Upper lobe of left lung (tissue), 6 donors: ENCODE data around the gene ENOPH1. TPM values are rescaled to one million over a fixed set of nuclear protein-coding genes. Genes with fewer than 3 reads are reported as not detected.

Experiments
- ATAC-seq, 2 donors: fragments of 200-7000 bp; cut with Tn5 transposase; one replicate each; pipeline ENCODE4 v1.9.1; 2022; ENCODE audit warnings: mild to moderate bottlenecking in 2 of 2, moderate library complexity in 2 of 2; ENCODE audit not compliant: low FRiP score in 2 of 2
- DNase-seq, 2 donors: peaks; one replicate each; pipeline ENCODE4 v3.0.0-alpha.2; 2019 to 2020
- H3K27ac ChIP-seq, 4 donors: fragments of 200-600 bp; sonication (generic); one replicate each; pipeline ENCODE4 v1.5.1; 2016 to 2019
- H3K27me3 ChIP-seq, 4 donors: fragments of 200-600 bp; sonication (generic); one replicate each; pipeline ENCODE4 v1.5.1; 2017 to 2019
- H3K36me3 ChIP-seq, 4 donors: fragments of 200-600 bp; sonication (generic); one replicate each; pipeline ENCODE4 v1.5.1; 2016 to 2019
- H3K4me1 ChIP-seq, 4 donors: fragments of 200-600 bp; sonication (generic); one replicate each; pipeline ENCODE4 v1.5.1; 2018 to 2019
- H3K4me3 ChIP-seq, 4 donors: fragments of 200-600 bp; sonication (generic); one replicate each; pipeline ENCODE4 v1.5.1; 2017 to 2019; ENCODE audit warnings: mild to moderate bottlenecking in 2 of 4, moderate library complexity in 1 of 4
- H3K9me3 ChIP-seq, 4 donors: fragments of 200-600 bp; sonication (generic); one replicate each; pipeline ENCODE4 v1.5.1; 2018 to 2019
- EP300 ChIP-seq, 4 donors: sonication (generic); formaldehyde crosslinking; IDR thresholded peaks; one replicate each; pipeline ENCODE4 v1.5.1; 2017; ENCODE audit warnings: antibody characterized with exemption in 4 of 4, control low read depth in 2 of 4
- POLR2A ChIP-seq, 4 donors: fragments of 450-650 bp; IDR thresholded peaks; one replicate each; pipeline ENCODE4 v1.5.1; 2016 to 2017; ENCODE audit warnings: antibody characterized with exemption in 4 of 4, mild to moderate bottlenecking in 2 of 4
- POLR2AphosphoS5 ChIP-seq, 2 donors: sonication (generic); formaldehyde crosslinking; IDR thresholded peaks; one replicate each; pipeline ENCODE4 v1.5.1; 2017; ENCODE audit warnings: antibody characterized with exemption in 2 of 2
- WGBS, 2 donors: methylation state at CpG; one replicate each; pipeline ENCODE4 v1.1.5; 2017 to 2018; 5-methylcytosine and 5-hydroxymethylcytosine counted together
- total RNA-seq, 6 donors: library from RNA; depleted of rRNA in 4 of 6; stranded (reverse); fragments of >200 nt in 4 of 6; gene quantifications; one replicate each; pipeline versions ENCODE4 v1.1.0 to v1.2.1, GENCODE V29; 2016 to 2021
- TF ChIP-seq, protein P1 (sequence below), 6 experiments: fragments of 450-650 bp in 4 of 6; fragments of 200-600 bp in 2 of 6; sonication (generic) in 2 of 6; IDR thresholded peaks; one replicate each; pipeline ENCODE4 v1.5.1; 2016 to 2019; ENCODE audit warnings: antibody characterized with exemption in 6 of 6
- donor health status: DM: no; HTN: no; CAD: no; lungs with moderate emphysema.
- donor health status: DM: no; HTN: yes; CAD: no; lungs with severe emphysema.

Gene ENOPH1
- total RNA-seq, 6 donors from 2014 or later = 8.4 to 29.9 (median 25.8) TPM

DNA sequence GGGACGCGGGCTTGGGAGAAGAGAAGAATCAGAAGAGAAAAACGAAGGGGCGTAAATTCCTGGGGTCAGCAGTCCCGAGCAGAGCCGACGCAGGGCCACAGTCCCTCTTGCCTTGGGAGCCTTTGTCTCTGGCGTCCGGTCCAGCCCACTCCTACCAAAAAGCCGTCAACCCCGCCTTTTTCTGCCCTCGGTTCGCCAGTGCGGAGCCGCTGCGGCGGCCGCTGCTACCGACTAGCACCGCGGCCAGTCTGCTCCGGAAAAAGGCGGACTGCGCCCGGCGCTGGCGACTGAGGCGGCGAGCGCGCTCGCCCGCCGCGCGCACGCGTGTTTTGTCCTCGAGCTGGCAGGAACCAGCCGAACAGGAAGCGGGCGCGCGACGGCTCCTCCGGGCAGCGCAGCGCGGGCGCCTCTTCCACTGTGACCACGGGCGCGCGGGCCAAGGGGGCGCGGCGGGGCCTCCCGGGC, 630 bp upstream of the ENOPH1 start:
- Histone ChIP-seq H3K36me3 (peaks cover 10 to 26% (median 16%) of the 10 kb centered on the region in 4 donors), H3K9me3 (no peaks in the 10 kb centered on the region), H3K4me3 (peak overlapping the region; percentile 82 to 91 (median 88)), H3K27me3 (no peaks in the 10 kb centered on the region), H3K4me1 (peaks cover 33 to 47% (median 37%) of the 10 kb centered on the region in 4 donors), H3K27ac (peak overlapping the region; percentile 96 to 99 (median 96))
- ATAC-seq (peak; percentile 2 to 28), DNase-seq (peak in 1 of 2 donors; percentile 95)
- TF ChIP-seq EP300 (IDR thresholded peaks at IDR 0.05) = no peak
- TF ChIP-seq POLR2AphosphoS5 (IDR thresholded peaks at IDR 0.05) = no peak
- TF ChIP-seq POLR2A (IDR thresholded peaks at IDR 0.05) = peak in 1 of 4 donors; percentile 48
- TF ChIP-seq, protein P1, sequence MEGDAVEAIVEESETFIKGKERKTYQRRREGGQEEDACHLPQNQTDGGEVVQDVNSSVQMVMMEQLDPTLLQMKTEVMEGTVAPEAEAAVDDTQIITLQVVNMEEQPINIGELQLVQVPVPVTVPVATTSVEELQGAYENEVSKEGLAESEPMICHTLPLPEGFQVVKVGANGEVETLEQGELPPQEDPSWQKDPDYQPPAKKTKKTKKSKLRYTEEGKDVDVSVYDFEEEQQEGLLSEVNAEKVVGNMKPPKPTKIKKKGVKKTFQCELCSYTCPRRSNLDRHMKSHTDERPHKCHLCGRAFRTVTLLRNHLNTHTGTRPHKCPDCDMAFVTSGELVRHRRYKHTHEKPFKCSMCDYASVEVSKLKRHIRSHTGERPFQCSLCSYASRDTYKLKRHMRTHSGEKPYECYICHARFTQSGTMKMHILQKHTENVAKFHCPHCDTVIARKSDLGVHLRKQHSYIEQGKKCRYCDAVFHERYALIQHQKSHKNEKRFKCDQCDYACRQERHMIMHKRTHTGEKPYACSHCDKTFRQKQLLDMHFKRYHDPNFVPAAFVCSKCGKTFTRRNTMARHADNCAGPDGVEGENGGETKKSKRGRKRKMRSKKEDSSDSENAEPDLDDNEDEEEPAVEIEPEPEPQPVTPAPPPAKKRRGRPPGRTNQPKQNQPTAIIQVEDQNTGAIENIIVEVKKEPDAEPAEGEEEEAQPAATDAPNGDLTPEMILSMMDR (IDR thresholded peaks at IDR 0.05) = peak in 1 of 6 experiments; percentile 25
- 0 to 1% methylated on average over 9 to 36 of the region's 58 CpGs for WGBS, 2 donors

DNA sequence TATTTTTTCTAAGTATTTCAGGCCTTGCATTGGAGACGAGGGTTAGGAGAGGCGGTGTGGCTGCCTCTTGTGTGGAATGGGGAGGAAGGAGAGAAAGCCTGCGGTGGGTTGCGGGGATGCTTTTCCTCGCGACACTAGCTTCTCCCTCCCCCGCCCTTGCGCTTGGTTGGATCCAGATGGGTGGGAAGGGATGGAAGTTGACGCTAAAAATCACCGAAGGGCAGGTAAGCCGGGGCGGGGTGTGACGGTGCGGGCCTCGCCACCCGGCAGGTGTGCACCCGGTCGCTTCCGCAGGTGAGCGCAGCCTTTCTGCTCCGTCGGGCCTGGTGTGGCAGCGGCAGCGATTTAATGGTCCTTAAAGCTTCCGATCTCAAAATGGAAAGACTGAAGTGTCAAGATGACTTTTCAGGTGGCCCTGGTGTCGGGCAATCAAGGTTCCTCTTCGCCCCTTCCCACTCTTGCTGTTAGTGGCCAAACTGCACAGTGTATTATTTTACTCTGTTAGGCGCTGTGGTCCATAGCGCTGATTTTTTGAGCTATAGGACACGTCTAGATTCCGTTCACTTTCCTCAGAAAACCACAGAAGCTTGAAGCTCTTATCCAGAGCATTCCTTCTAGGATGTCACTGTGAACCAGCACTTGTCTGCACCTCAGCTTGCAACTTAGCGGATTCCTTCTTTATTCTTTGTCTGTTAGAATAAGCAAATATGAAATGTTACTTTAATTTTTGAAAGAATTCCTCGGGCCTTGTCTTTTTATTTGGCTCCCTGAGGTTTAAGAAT, 765 bp downstream of the ENOPH1 start:
- no peaks in the 10 kb centered on the region for H3K9me3 ChIP-seq
- H3K36me3 ChIP-seq = peaks cover 0 to 12% (median 7%) of the 10 kb centered on the region in 4 donors
- peak; percentile 1 to 5 for ATAC-seq
- no peaks in the 10 kb centered on the region for H3K27me3 ChIP-seq
- H3K27ac ChIP-seq = peak overlapping the region; percentile 96 to 99 (median 96)
- H3K4me1 ChIP-seq = peaks cover 31 to 43% (median 36%) of the 10 kb centered on the region in 4 donors
- WGBS, 2 donors = 5 to 6% methylated on average over 22 to 33 of the region's 33 CpGs
- no peak for TF ChIP-seq POLR2AphosphoS5 (IDR thresholded peaks at IDR 0.05)
- TF ChIP-seq, protein P1 (IDR thresholded peaks at IDR 0.05) = peak in 1 of 6 experiments; percentile 2
- peak overlapping the region; percentile 82 to 91 (median 88) for H3K4me3 ChIP-seq
- peak; percentile 44 to 88 for DNase-seq

DNA sequence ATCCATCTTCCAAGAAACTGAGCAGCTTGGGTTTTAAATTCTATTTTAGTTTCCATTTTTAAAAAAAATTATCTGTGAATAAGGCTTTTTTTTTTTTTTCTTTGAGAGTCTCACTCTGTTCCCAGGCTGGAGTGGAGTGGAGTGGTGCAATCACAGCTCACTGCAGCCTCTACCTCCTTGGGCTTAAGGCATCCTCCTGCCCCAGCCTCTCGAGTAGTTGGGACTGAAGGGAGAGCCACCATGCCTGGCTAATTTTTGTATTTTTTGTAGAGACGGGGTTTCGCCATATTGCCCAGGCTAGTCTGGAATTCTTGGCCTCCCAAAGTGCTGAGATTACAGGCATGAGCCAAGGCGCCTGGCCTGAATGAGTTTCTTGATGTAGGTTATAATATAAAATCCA, 1.4 kb downstream of the ENOPH1 start:
- 92 to 94% methylated on average over 4 of the region's 4 CpGs for WGBS, 2 donors
- Histone ChIP-seq H3K4me1 (peaks cover 24 to 36% (median 29%) of the 10 kb centered on the region in 4 donors), H3K4me3 (peak overlapping the region in 1 of 4 donors; percentile 86), H3K27ac (no peak overlapping the region), H3K36me3 (peaks cover 0 to 5% (median 1%) of the 10 kb centered on the region in 4 donors), H3K9me3 (no peaks in the 10 kb centered on the region), H3K27me3 (no peaks in the 10 kb centered on the region)
- ATAC-seq (no peak), DNase-seq (no peak)
- TF ChIP-seq, protein P1 (IDR thresholded peaks at IDR 0.05) = no peak
- no peak for TF ChIP-seq POLR2AphosphoS5 (IDR thresholded peaks at IDR 0.05)
- TF ChIP-seq EP300 (IDR thresholded peaks at IDR 0.05) = no peak
- no peak for TF ChIP-seq POLR2A (IDR thresholded peaks at IDR 0.05)

DNA sequence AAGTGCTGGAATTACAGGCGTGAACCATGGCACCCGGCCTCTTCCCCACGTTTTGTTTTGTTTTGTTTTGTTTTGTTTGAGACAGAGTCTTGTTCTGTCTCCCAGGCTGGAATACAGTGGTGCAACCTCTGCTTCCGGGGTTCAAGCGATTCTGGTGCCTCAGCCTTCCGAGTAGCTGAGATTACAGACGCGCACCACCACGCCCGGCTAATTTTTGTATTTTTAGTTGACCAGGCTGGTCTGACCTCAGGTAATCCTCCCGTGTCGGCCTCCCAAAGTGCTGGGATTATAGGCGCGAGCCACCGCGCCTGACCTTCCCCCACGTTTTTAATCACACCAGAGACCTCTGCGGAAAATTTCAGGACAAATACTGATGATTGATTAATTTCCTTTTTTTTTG, 2.2 kb downstream of the ENOPH1 start:
- H3K9me3 ChIP-seq = no peaks in the 10 kb centered on the region
- WGBS, 2 donors = 85 to 88% methylated on average over 18 of the region's 18 CpGs
- DNase-seq (no peak), ATAC-seq (no peak)
- no peak overlapping the region for H3K27ac ChIP-seq
- TF ChIP-seq POLR2A (IDR thresholded peaks at IDR 0.05) (no peak), POLR2AphosphoS5 (IDR thresholded peaks at IDR 0.05) (no peak), EP300 (IDR thresholded peaks at IDR 0.05) (no peak)
- TF ChIP-seq, protein P1 (IDR thresholded peaks at IDR 0.05) = no peak
- H3K36me3 ChIP-seq = no peaks in the 10 kb centered on the region
- no peak overlapping the region for H3K4me3 ChIP-seq
- peaks cover 17 to 31% (median 24%) of the 10 kb centered on the region in 4 donors for H3K4me1 ChIP-seq
- no peaks in the 10 kb centered on the region for H3K27me3 ChIP-seq
